GM23248 (cell line): ENCODE data around the gene ZNF365. TPM values are rescaled to one million over a fixed set of nuclear protein-coding genes. Genes with fewer than 3 reads are reported as not detected.

Experiments
- DNase-seq: peaks from one replicate; pipeline ENCODE4 v3.0.0-alpha.2; 2015
- H2AFZ ChIP-seq: fragments of 200-600 bp; sonication (generic); 2 replicates; pipeline ENCODE4 v1.6.1; 2016; ENCODE audit warnings: antibody characterized with exemption
- H3F3A ChIP-seq: fragments of 200-600 bp; sonication (generic); 2 replicates; pipeline ENCODE4 v1.6.1; 2016; ENCODE audit warnings: mild to moderate bottlenecking, antibody characterized with exemption, mixed run types; ENCODE audit not compliant: insufficient read depth
- H3K27ac ChIP-seq: fragments of 200-600 bp; sonication (generic); 2 replicates; pipeline ENCODE4 v1.5.1; 2016; ENCODE audit warnings: mild to moderate bottlenecking
- H3K27me3 ChIP-seq: fragments of 200-600 bp; sonication (generic); replicated peaks from 2 replicates; pipeline ENCODE4 v1.6.1; 2016; ENCODE audit warnings: mild to moderate bottlenecking; ENCODE audit not compliant: insufficient read depth
- H3K36me3 ChIP-seq: fragments of 200-600 bp; sonication (generic); 2 replicates; pipeline ENCODE4 v1.6.1; 2016; ENCODE audit warnings: low read depth, mild to moderate bottlenecking
- H3K4me1 ChIP-seq: fragments of 200-600 bp; sonication (generic); 2 replicates; pipeline ENCODE4 v1.6.1; 2016; ENCODE audit warnings: mild to moderate bottlenecking; ENCODE audit not compliant: insufficient read depth
- H3K4me2 ChIP-seq: fragments of 200-600 bp; sonication (generic); one replicate; pipeline ENCODE4 v1.6.1; 2016; ENCODE audit warnings: mild to moderate bottlenecking; ENCODE audit not compliant: unreplicated experiment
- H3K4me3 ChIP-seq: fragments of 200-600 bp; sonication (generic); 2 replicates; pipeline ENCODE4 v1.5.1; 2016; ENCODE audit warnings: mild to moderate bottlenecking
- H3K79me2 ChIP-seq: fragments of 200-600 bp; sonication (generic); 2 replicates; pipeline ENCODE4 v1.6.1; 2016; ENCODE audit warnings: mild to moderate bottlenecking; ENCODE audit not compliant: insufficient read depth
- H3K9ac ChIP-seq: fragments of 200-600 bp; sonication (generic); 2 replicates; pipeline ENCODE4 v1.6.1; 2016; ENCODE audit warnings: mild to moderate bottlenecking
- H3K9me2 ChIP-seq: fragments of 200-600 bp; sonication (generic); 2 replicates; pipeline ENCODE4 v1.6.1; 2016; ENCODE audit warnings: mixed run types, mild to moderate bottlenecking, moderate library complexity; ENCODE audit not compliant: insufficient read depth
- H3K9me3 ChIP-seq: fragments of 200-600 bp; sonication (generic); one replicate; pipeline ENCODE4 v1.6.1; 2017; ENCODE audit warnings: low read depth
- H4K20me1 ChIP-seq: fragments of 200-600 bp; sonication (generic); 2 replicates; pipeline ENCODE4 v1.6.0; 2016; ENCODE audit not compliant: insufficient read depth
- EZH2 ChIP-seq: fragments of 200-600 bp; sonication (generic); IDR thresholded peaks from 2 replicates; pipeline ENCODE4 v1.6.1; 2018; ENCODE audit warnings: antibody characterized with exemption, mild to moderate bottlenecking; ENCODE audit not compliant: insufficient read depth, poor library complexity, severe bottlenecking
- EZH2phosphoT487 ChIP-seq: fragments of 200-600 bp; sonication (generic); IDR thresholded peaks from 2 replicates; pipeline ENCODE4 v1.6.1; 2018; ENCODE audit warnings: antibody characterized with exemption, moderate library complexity, mild to moderate bottlenecking, low read depth; ENCODE audit not compliant: insufficient read depth
- WGBS, 2 experiments: methylation state at CpG; one replicate each; pipeline ENCODE4 v1.1.6; 2015 to 2017; ENCODE audit warnings: low lambda C conversion rate in 2 of 2, low coverage in 1 of 2; ENCODE audit errors: missing lambda C conversion rate in 2 of 2; 5-methylcytosine and 5-hydroxymethylcytosine counted together
- in situ Hi-C: fragments of 300-500 bp; cut with MboI; formaldehyde crosslinking; loops from 2 replicates; pipeline ENCODE4 v1.15.0; 2020
- polyA plus RNA-seq: library from polyadenylated mRNA; unstranded; fragments of >200 nt; fragmentation: Nextera tagmentation; extraction: Ambion mirVana; gene quantifications from 2 replicates; pipeline ENCODE4 v1.2.1, GENCODE V29; 2016
- total RNA-seq: library from RNA; depleted of rRNA; stranded (reverse); fragments of >200 nt; shearing (Covaris generic); gene quantifications from 2 replicates; pipeline ENCODE4 v1.2.3, GENCODE V29; 2014

ZNF365 gene
- total and polyA plus RNA-seq, 2 experiments from 2014 or later: 0.86 to 1.4 TPM

DNA sequence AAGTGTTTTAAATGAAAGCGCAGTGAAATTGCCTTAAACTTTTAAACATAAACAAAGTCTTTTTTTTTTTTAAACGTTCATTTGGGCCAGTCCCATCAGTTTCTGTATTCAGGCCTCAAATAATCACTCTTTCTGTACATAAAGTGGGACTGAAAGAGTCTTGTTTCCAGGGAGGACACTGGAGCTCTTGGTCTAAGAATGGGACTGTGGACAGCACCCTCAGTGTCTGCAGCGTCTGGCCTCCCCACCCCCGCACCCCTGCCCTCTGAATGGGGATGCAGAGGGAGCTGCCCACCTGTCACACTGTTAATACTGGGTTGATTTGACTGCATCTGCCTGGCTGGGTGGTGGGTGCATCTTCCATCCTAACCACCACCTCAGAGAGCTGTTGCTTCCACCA is 5.2 kb downstream of the ZNF365 start:
- no peak overlapping the region for H2AFZ ChIP-seq
- no peak overlapping the region for H3K27ac ChIP-seq
- H3K9me3 ChIP-seq: no peaks in the 10 kb centered on the region

DNA sequence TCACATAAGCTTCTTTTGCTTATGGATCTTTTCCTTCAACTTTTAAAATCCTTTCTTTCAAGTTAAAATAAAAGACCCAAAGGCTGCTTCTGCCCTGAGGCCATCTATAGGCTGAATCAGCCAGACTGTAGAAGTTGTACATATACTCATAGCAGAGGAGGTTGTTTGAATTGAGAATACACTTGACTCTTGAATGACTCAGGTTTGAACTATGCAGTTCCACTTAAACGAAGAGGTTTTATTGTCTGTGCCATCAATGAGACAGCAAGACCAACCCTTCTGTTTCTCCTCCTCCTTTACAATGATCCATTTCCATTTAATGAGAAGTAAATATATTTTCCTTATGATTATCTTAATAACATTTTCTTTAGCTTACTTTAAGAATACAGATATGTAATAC is 5.8 kb downstream of the ZNF365 start:
- H3K9me3 ChIP-seq: no peaks in the 10 kb centered on the region
- peaks cover 42% of the 10 kb centered on the region for H3K4me1 ChIP-seq
- H3K27ac ChIP-seq: no peak overlapping the region
- H4K20me1 ChIP-seq: no peaks in the 10 kb centered on the region
- no peaks in the 10 kb centered on the region for H3K27me3 ChIP-seq
- TF ChIP-seq EZH2phosphoT487: no peak
- no peak for TF ChIP-seq EZH2
- no peaks in the 10 kb centered on the region for H3K79me2 ChIP-seq
- no peak overlapping the region for H3K4me3 ChIP-seq
- no peaks in the 10 kb centered on the region for H3K9me2 ChIP-seq
- 0 to 3% methylated on average over 1 of the region's 1 CpG for WGBS, 2 experiments
- H3F3A ChIP-seq: peaks cover 31% of the 10 kb centered on the region
- H2AFZ ChIP-seq: no peak overlapping the region
- no peak overlapping the region for H3K9ac ChIP-seq
- H3K4me2 ChIP-seq: no peak overlapping the region
- in situ Hi-C loops: no loop called here
- peak; percentile 85 for DNase-seq
- no peaks in the 10 kb centered on the region for H3K36me3 ChIP-seq

More for the DNA sequence above, 5.2 kb downstream of the ZNF365 start:
- Histone ChIP-seq H3K36me3 (no peaks in the 10 kb centered on the region), H3K9ac (no peak overlapping the region), H4K20me1 (no peaks in the 10 kb centered on the region), H3F3A (peaks cover 30% of the 10 kb centered on the region), H3K4me2 (no peak overlapping the region), H3K4me1 (peaks cover 36% of the 10 kb centered on the region), H3K79me2 (no peaks in the 10 kb centered on the region), H3K9me2 (no peaks in the 10 kb centered on the region), H3K27me3 (no peaks in the 10 kb centered on the region), H3K4me3 (no peak overlapping the region)
- in situ Hi-C loops: no loop called here
- 80 to 83% methylated on average over 4 of the region's 4 CpGs for WGBS, 2 experiments
- DNase-seq: no peak
- no peak for TF ChIP-seq EZH2phosphoT487
- no peak for TF ChIP-seq EZH2

DNA sequence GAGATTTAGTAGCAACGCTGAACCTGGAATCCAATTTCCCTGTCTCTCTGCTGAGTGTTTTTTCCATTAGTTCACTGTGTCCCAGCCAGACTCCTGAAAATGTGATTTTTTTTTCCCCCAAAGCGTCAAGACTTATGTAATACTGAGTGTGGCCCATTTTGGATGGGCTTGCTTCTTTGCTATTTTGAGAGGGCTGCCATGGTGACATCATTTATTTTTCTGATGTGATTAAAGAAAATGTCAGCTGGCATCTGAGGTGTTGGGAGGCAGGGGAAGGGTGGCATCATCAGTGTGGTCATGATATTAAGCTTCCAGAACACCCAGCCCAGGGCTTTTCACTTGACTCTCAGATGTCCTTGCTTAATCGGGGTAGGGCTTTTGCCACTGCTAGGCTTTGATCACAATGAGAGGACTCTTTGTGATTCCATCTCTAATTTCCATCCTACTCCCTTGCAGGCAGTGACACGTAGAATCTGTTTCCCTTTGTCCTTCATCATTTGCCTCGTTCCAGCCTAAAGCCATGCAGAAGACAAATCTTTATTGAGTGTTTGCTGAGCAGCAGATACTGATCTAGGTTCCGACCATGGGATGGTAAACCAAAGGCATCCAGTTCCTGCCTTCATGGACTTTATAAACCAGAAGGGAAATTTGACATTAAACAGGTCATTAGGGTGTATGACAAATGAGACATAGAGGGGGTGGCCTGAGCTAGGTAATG is 7.4 kb downstream of the ZNF365 start:
- DNase-seq: no peak
- H3F3A ChIP-seq: peaks cover 39% of the 10 kb centered on the region
- H2AFZ ChIP-seq: no peak overlapping the region
- no peaks in the 10 kb centered on the region for H4K20me1 ChIP-seq
- H3K4me3 ChIP-seq: no peak overlapping the region
- H3K9ac ChIP-seq: no peak overlapping the region
- no peaks in the 10 kb centered on the region for H3K36me3 ChIP-seq
- WGBS, 2 experiments: 65 to 66% methylated on average over 6 of the region's 6 CpGs
- H3K9me2 ChIP-seq: no peaks in the 10 kb centered on the region
- H3K27ac ChIP-seq: no peak overlapping the region
- TF ChIP-seq EZH2phosphoT487: no peak
- no peak for TF ChIP-seq EZH2
- peaks cover 57% of the 10 kb centered on the region for H3K4me1 ChIP-seq
- H3K4me2 ChIP-seq: no peak overlapping the region
- no peaks in the 10 kb centered on the region for H3K27me3 ChIP-seq
- no peaks in the 10 kb centered on the region for H3K9me3 ChIP-seq
- in situ Hi-C loops: no loop called here
- H3K79me2 ChIP-seq: no peaks in the 10 kb centered on the region

DNA sequence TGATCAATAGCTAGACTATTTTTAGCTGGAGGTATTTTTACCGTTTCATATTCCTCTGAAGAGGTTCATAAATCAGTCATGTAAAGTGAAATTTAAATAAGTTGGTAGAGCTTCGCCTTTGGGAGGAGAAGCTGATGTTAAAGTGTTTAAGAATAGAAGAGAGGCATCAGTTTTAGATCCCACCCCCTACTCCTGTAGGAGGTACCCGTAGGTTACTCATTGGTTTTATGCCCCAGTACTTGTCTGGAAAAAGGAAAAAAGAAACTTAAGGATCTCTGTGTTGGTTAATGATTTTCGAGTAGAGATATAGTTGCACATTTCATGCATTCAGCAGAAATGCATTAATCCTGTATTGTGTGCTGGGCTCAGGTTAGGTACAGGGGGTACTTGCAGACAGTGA is 8.7 kb downstream of the ZNF365 start:
- in situ Hi-C loops: no loop called here
- 83 to 88% methylated on average over 4 of the region's 4 CpGs for WGBS, 2 experiments
- H3F3A ChIP-seq: peaks cover 52% of the 10 kb centered on the region
- H3K9ac ChIP-seq: no peak overlapping the region
- no peak overlapping the region for H3K4me2 ChIP-seq
- H3K4me1 ChIP-seq: peaks cover 67% of the 10 kb centered on the region
- no peak overlapping the region for H3K4me3 ChIP-seq
- H3K27ac ChIP-seq: no peak overlapping the region
- no peak overlapping the region for H2AFZ ChIP-seq
- no peaks in the 10 kb centered on the region for H3K36me3 ChIP-seq
- H4K20me1 ChIP-seq: no peaks in the 10 kb centered on the region
- H3K79me2 ChIP-seq: no peaks in the 10 kb centered on the region
- no peak for DNase-seq
- H3K9me2 ChIP-seq: no peaks in the 10 kb centered on the region
- no peaks in the 10 kb centered on the region for H3K9me3 ChIP-seq
- no peaks in the 10 kb centered on the region for H3K27me3 ChIP-seq
- no peak for TF ChIP-seq EZH2
- no peak for TF ChIP-seq EZH2phosphoT487

DNA sequence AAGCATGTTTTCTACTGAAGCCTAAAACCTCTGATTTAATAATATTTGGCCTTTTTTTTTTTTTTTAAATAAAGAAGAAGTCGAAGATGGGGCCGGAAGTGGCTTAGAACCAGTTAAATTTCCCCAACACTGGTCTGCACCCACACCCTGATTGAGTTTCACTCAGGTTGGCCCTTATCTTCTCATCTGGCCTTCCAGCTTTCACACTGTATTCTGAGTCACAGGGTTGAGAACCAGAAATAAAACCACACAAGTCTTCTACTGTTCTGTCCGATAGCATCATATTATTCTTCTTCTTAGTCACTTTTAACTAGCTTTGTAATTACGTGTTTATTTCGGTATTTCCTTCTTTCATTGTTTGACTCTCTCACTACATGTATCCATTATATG is 9.9 kb downstream of the ZNF365 start:
- H3K4me1 ChIP-seq: peaks cover 67% of the 10 kb centered on the region
- H3K9ac ChIP-seq: peak overlapping the region; percentile 1; the same call in 1 of the 2 replicates

More for the DNA sequence above, 9.9 kb downstream of the ZNF365 start:
- TF ChIP-seq EZH2phosphoT487: 0 out of 2 replicates have a peak, but pooled peaks have one; percentile 31
- TF ChIP-seq EZH2: no peak
- Histone ChIP-seq H3K9me3 (no peaks in the 10 kb centered on the region), H3K27ac (peak overlapping the region; percentile 72), H3F3A (peaks cover 54% of the 10 kb centered on the region), H3K36me3 (no peaks in the 10 kb centered on the region), H3K4me2 (peak overlapping the region; percentile 68), H3K79me2 (no peaks in the 10 kb centered on the region), H3K27me3 (no peaks in the 10 kb centered on the region), H4K20me1 (no peaks in the 10 kb centered on the region), H2AFZ (no peak overlapping the region), H3K4me3 (peak overlapping the region; percentile 31), H3K9me2 (no peaks in the 10 kb centered on the region)
- 19 to 24% methylated on average over 5 of the region's 5 CpGs for WGBS, 2 experiments
- DNase-seq: peak; percentile 95
- in situ Hi-C loops: no loop called here
